Keratinocyte (primary cell): ENCODE results near the gene SEC61G.

Experiments used
- EZH2 ChIP-seq: IDR thresholded peaks from one replicate; pipeline ENCODE4 v1.6.1; 2012; ENCODE audit warnings: inconsistent platforms, mild to moderate bottlenecking, low read length, moderate library complexity
- TF ChIP-seq, protein P1 (sequence below), 3 experiments: IDR thresholded peaks in 1 of 3; conservative IDR thresholded peaks in 1 of 3; optimal IDR thresholded peaks in 1 of 3; 2 replicates in 2 of 3; 3 replicates in 1 of 3; pipeline versions ENCODE3 to v1.5.1; 2011; ENCODE audit warnings: low read length in 3 of 3, mild to moderate bottlenecking in 3 of 3, moderate library complexity in 2 of 3, control low read depth in 1 of 3, inconsistent platforms in 1 of 3; ENCODE audit not compliant: insufficient read depth in 2 of 3; ENCODE audit errors: extremely low read depth in 1 of 3

DNA sequence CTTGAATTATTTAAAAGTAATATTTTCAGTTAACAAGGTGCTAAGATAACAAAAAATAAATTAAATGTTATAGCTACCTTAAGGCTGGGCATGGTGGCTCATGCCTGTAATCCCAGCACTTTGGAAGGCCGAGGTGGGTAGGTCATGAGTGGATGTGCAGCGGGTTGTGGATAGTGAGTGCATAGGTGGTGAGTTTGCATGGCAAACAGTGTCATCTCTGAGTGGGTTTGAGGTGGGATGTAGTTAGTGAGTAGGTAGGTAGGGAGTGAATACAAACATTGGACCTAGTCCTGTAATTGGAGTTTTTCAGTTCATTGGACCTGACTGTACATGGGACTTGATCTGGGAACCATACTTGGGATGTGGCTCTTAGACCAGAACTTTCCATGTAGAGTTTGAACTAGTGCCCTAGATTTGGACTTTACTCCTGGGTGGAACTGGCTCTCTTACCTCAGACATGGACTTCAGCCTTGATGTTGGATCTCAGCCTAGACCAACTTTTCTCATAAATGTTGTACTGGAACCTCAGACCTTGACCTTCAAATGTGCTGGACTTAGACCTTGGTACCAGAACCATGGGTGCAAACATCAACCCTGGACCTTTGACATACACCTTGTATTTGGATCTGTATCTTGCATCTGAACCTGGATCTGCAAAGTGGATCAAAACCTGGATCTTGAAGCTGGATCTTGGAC lies 47.0 kb downstream of the SEC61G start:
- TF ChIP-seq, protein P1, sequence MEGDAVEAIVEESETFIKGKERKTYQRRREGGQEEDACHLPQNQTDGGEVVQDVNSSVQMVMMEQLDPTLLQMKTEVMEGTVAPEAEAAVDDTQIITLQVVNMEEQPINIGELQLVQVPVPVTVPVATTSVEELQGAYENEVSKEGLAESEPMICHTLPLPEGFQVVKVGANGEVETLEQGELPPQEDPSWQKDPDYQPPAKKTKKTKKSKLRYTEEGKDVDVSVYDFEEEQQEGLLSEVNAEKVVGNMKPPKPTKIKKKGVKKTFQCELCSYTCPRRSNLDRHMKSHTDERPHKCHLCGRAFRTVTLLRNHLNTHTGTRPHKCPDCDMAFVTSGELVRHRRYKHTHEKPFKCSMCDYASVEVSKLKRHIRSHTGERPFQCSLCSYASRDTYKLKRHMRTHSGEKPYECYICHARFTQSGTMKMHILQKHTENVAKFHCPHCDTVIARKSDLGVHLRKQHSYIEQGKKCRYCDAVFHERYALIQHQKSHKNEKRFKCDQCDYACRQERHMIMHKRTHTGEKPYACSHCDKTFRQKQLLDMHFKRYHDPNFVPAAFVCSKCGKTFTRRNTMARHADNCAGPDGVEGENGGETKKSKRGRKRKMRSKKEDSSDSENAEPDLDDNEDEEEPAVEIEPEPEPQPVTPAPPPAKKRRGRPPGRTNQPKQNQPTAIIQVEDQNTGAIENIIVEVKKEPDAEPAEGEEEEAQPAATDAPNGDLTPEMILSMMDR (optimal IDR thresholded peaks at IDR 0.05 in 1 of 3, IDR thresholded peaks at IDR 0.05 in 1 of 3, conservative IDR thresholded peaks at IDR 0.05 in 1 of 3; ENCODE audit: extremely low read depth in 1 of 3, insufficient read depth in 2 of 3, low read length in 3 of 3), result no peak
- TF ChIP-seq EZH2, result no peak
